Upper lobe of right lung (tissue), 1 donor: ENCODE measurements around the gene CHP2. TPM values are rescaled to one million over a fixed set of nuclear protein-coding genes. Genes with fewer than 3 reads are reported as not detected.

Source experiments
- ATAC-seq: fragments of 200-7000 bp; cut with Tn5 transposase; one replicate; pipeline ENCODE4 v1.9.1; 2020; ENCODE audit warnings: mild to moderate bottlenecking, moderate library complexity
- DNase-seq: peaks from one replicate; pipeline ENCODE4 v3.0.0-alpha.2; 2020
- H3K27ac ChIP-seq: fragments of 200-600 bp; one replicate; pipeline ENCODE4 v1.8.0; 2022
- H3K27me3 ChIP-seq: fragments of 200-600 bp; one replicate; pipeline ENCODE4 v1.8.0; 2022; ENCODE audit warnings: mild to moderate bottlenecking
- H3K36me3 ChIP-seq: fragments of 200-600 bp; one replicate; pipeline ENCODE4 v1.8.0; 2022
- H3K4me1 ChIP-seq: fragments of 200-600 bp; one replicate; pipeline ENCODE4 v1.8.0; 2022
- H3K4me3 ChIP-seq: fragments of 200-600 bp; one replicate; pipeline ENCODE4 v1.8.0; 2022; ENCODE audit warnings: mild to moderate bottlenecking
- H3K9me3 ChIP-seq: fragments of 200-600 bp; one replicate; pipeline ENCODE4 v1.8.0; 2022
- CTCF ChIP-seq: fragments of 200-600 bp; IDR thresholded peaks from one replicate; pipeline ENCODE4 v1.8.0; 2022; ENCODE audit warnings: antibody characterized with exemption
- intact Hi-C: fragments of 100-400 bp; cut with DNase I; formaldehyde crosslinking; loops from one replicate; pipeline ENCODE4 v1.11.0; 2022
- total RNA-seq: library from RNA; stranded (reverse); fragmentation: NEBNext Ultra II Directional; extraction: Animal tissue kit (Norgen Biotek cat#: 25700); gene quantifications from one replicate; pipeline ENCODE4 v1.2.1, GENCODE V29; 2021
- donor health status: DM: no; HTN: yes; CAD: no; lungs with severe emphysema.

The CHP2 gene
- total RNA-seq, 1 donor from 2014 or later = not detected

GRCh38 chr16:23785842-23786241 is 31.0 kb downstream of the CHP2 start:
- Histone ChIP-seq H3K4me1 (no peaks in the 10 kb centered on the region), H3K9me3 (no peaks in the 10 kb centered on the region), H3K27me3 (no peaks in the 10 kb centered on the region), H3K4me3 (no peak overlapping the region), H3K36me3 (no peaks in the 10 kb centered on the region), H3K27ac (no peak overlapping the region)
- DNase-seq = no peak
- intact Hi-C loops = no loop called here
- TF ChIP-seq CTCF = no peak
- ATAC-seq = no peak

- H3K9me3 ChIP-seq = no peaks in the 10 kb centered on the region
- no peaks in the 10 kb centered on the region for H3K27me3 ChIP-seq
- no peaks in the 10 kb centered on the region for H3K4me1 ChIP-seq
- no peaks in the 10 kb centered on the region for H3K36me3 ChIP-seq
- intact Hi-C loops = no loop called here
- H3K27ac ChIP-seq = no peak overlapping the region
- no peak for TF ChIP-seq CTCF
- no peak for ATAC-seq
- DNase-seq = no peak
- no peak overlapping the region for H3K4me3 ChIP-seq
Measured at GRCh38 chr16:23786964-23787561, 32.2 kb downstream of the CHP2 start.

GRCh38 chr16:23788685-23789084 is 33.9 kb downstream of the CHP2 start:
- no peak for TF ChIP-seq CTCF
- H3K9me3 ChIP-seq = no peaks in the 10 kb centered on the region
- ATAC-seq (peak; percentile 66), DNase-seq (no peak)
- H3K27ac ChIP-seq = no peak overlapping the region
- H3K4me3 ChIP-seq = no peak overlapping the region
- H3K4me1 ChIP-seq = no peaks in the 10 kb centered on the region
- intact Hi-C loops = no loop called here
- no peaks in the 10 kb centered on the region for H3K27me3 ChIP-seq
- no peaks in the 10 kb centered on the region for H3K36me3 ChIP-seq

- Histone ChIP-seq H3K4me1 (no peaks in the 10 kb centered on the region), H3K36me3 (no peaks in the 10 kb centered on the region), H3K4me3 (no peak overlapping the region), H3K27me3 (no peaks in the 10 kb centered on the region), H3K27ac (no peak overlapping the region), H3K9me3 (no peaks in the 10 kb centered on the region)
- no peak for TF ChIP-seq CTCF
- DNase-seq (no peak), ATAC-seq (no peak)
- intact Hi-C loops = loop anchor here (10.0 kb wide), 1 partner anchor 219 kb away; no protein-coding TSS in a partner anchor
Measured at GRCh38 chr16:23795378-23795777, 40.6 kb downstream of the CHP2 start.

- no peak for TF ChIP-seq CTCF
- Histone ChIP-seq H3K9me3 (no peaks in the 10 kb centered on the region), H3K27ac (no peak overlapping the region), H3K4me3 (no peak overlapping the region), H3K36me3 (no peaks in the 10 kb centered on the region), H3K27me3 (no peaks in the 10 kb centered on the region), H3K4me1 (no peaks in the 10 kb centered on the region)
- DNase-seq = no peak
- intact Hi-C loops = loop anchor here (10.0 kb wide), 1 partner anchor 218 kb away; no protein-coding TSS in a partner anchor
- no peak for ATAC-seq
Measured at GRCh38 chr16:23796941-23797340, 42.1 kb downstream of the CHP2 start.

- Histone ChIP-seq H3K36me3 (no peaks in the 10 kb centered on the region), H3K4me1 (peaks cover 4% of the 10 kb centered on the region), H3K9me3 (no peaks in the 10 kb centered on the region), H3K4me3 (no peak overlapping the region), H3K27ac (no peak overlapping the region), H3K27me3 (no peaks in the 10 kb centered on the region)
- peak; percentile 86 for DNase-seq
- peak; percentile 67 for TF ChIP-seq CTCF
- peak; percentile 94 for ATAC-seq
- intact Hi-C loops = no loop called here
Measured at GRCh38 chr16:23801378-23801777, 46.6 kb downstream of the CHP2 start.
